Measurements from ENCODE around the gene SLC6A19. TPM values are rescaled to one million over a fixed set of nuclear protein-coding genes. Genes with fewer than 3 reads are reported as not detected.
"Not testable (repeated sequence)": the region's sequence is repeated elsewhere in the genome, so short reads cannot be mapped to it uniquely, and the experiment has no call there.

SLC6A19 gene
- total RNA-seq: not detected

DNA sequence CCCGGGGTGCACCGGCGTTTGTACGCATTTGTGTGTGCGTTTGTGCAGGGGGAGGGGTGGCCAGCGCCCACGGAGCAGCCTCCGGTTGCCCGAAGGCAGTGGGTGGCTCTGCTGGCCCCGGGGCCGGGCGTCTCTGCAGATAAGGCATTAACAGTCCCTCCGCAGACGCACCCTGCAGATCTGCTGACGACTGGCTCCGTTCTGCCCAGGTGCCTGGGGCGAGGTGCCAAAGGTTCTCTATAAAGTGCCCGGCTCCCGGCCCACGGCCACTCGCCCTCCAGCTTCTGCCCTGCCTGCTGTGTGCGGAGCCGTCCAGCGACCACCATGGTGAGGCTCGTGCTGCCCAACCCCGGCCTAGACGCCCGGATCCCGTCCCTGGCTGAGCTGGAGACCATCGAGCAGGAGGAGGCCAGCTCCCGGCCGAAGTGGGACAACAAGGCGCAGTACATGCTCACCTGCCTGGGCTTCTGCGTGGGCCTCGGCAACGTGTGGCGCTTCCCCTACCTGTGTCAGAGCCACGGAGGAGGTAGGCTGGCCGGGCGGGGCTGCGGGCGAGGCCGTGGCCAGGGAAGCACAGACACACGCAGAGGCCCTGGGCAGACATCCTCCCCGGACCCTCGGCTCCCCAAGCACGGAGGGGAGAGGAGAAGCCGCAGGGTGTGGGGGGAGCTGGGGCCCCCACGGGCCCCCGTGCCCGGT is at the start of gene SLC6A19:
TSS of gene SLC6A19 (plus strand) at position 269 of the 699 bp plus-strand sequence. CDS start at position 325, 56 bp downstream.
- no peak for DNase-seq (ENCODE audit: low spot score)

DNA sequence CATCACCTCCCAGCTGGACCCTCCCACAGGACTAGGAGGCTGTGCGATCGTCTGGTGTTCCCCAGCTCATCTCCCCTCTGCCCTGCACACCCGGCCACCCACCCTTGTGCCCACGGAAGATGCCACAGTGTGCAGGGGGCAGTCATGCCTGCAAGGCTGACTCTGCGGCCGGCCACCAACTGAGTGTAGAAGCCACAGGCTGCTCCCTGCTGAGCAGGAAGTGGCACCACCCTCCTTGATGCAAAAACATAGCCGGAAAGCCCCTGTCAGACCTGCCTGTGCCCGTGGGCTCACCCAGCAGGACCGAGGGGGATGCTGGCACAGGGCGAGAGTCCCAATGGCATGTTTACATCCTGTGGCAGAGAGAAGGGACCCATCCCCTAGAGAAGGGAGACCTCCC is 49.2 kb upstream of the SLC6A19 start:
- DNase-seq (ENCODE audit: low spot score): no peak

DNA sequence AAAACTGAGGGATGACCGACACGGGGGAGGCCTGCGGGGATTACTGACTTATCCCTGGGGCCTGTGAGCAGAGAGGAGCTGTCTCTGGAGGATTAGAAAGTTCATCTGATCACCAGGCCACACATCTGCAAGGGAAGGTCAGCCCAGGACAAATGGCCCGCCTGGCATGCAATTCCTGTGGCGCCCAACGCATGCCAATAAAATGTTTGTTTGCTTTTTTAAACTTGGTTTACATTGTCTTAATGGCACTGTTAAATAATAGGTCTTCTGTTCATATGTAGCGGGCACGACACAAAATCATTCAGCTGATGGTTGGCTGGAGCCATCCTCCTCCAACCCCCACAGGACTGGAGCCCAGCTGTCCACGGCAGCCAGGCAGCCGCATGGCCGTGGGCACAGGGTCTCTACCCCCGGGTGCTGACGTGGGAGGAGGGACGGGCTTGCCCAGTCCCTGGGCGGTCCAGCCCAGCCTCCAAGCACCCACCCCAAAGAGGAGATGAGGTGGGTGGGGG is 48.6 kb upstream of the SLC6A19 start:
- no peak for DNase-seq (ENCODE audit: low spot score)

DNA sequence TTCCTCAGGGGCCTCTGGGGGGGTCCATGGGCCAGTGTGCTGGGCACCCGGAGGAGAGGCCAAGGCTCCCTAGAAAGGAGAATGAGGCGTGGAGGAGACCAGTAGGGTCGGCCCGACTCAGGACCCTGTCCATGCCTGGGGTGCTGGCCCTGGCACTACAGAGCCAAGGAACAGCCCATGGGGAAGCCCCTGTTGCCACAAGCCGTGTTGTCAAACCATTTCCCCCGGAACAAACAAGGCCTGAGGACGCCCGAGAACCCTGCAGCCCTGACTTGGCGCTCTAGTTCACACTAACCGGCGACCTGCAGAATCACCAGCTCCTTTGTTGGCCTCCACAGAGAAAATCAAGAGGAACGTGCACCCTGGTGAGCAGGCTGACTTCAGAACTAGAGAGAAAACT is 48.0 kb upstream of the SLC6A19 start:
- DNase-seq (ENCODE audit: low spot score): no peak

DNA sequence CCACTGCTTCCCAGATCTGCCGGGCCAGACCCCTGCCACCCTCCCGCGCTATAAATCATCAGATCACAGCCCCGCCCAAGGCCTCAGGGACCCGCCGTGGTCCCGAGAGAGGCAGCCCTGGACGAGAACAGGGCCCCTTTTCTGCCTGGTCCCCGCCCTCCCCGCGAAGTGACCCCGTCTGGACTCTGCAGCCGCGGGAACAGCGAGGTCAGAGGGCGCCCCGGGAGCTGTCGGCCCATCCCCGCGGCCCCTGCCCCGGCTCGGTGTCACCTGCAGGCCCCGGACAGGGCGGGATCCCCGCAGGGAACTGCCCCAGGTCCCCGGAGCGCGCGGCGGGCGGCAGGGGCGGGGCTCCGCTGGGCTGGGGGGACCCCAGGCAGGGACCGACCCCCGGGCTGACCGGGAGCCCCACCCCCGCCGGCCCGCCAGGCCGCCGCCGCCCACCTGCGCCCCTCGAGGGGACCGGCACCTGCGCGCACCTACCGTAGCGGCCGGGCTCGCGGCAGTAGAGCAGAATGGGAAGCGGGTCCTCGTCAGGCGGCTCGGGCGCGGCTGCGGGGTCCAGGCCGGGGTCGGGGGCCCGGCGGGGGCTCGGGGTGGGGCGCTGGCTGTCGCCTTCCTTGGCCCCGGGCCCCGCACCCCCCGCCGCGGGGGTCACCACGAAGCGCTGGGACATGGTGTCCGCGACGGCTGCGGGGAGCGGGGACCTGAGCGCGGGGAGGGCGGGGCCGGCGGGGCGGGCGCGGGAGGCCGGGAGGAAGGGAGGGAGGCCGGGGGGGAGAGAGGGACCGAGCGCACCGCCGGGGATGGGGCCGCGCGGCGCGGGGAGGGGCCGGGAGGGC is 46.0 kb upstream of the SLC6A19 start:
- DNase-seq (ENCODE audit: low spot score): no peak

DNA sequence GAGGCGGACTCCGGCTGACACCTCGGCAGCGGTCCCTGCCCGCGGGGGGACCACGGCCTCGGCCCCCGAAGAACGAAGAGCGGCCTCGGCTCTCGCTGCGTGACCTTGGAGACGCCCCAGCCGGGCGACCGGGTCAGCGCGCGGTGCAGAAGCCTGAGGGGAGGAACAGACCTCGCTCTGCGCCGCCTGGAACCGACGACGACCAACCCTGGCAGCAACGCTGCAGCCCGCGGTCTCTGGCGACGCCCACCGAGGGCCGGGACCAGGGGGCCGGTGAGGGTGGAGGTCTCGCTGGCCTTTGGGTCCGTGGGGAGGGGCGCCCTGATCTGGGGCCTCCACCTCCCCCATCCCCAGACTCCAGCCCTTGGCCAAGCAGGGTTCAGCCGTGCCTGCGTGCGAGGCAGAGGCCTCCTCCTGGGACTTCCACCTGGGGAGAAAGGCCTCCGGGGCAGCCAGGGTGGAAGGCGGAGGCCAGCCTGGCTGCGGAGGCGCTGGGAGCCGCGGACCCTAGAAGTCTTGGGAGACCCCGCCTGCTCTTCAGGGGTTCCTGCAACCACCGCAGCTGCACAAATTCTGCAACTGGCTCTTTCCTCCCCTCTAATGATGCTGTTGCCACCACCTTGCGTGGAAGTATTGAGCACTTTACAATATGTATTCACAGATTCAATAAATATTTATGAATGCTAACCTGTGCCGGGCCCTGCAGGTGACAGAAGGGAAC is 45.2 kb upstream of the SLC6A19 start:
- no peak for DNase-seq (ENCODE audit: low spot score)

DNA sequence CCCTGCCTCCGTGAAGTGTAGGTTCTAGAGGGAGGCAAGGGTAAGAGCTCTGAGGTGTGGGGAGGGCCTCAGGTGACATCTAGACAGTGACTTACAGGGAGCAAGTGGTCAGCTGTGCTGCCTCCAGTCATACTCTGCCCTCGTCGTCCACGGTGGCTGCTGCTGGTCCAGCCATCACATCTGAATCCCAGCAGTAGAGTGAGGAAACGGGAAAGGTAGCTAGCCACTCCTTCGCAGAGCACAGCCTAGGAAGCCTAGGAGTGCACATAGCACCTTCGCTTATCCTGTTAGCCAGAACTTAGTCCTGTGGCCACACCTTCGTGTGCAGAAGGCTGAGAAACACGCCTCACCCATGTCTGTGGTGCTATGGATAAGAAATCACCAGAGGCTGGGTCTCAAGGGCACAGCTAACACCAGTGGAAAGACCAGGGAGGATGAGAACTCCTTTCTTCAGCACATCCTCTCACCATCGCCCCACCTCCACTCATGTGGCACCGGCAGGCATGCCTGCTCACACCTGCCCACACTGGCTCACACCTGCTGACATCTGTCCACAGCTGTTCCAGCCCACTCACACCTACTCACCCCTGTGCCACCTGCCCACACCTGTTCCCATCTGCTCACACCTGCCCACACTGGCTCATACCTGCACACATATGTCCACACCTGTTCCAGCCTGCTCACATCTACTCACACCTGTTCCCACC is 44.5 kb upstream of the SLC6A19 start:
- no peak for DNase-seq (ENCODE audit: low spot score)

DNA sequence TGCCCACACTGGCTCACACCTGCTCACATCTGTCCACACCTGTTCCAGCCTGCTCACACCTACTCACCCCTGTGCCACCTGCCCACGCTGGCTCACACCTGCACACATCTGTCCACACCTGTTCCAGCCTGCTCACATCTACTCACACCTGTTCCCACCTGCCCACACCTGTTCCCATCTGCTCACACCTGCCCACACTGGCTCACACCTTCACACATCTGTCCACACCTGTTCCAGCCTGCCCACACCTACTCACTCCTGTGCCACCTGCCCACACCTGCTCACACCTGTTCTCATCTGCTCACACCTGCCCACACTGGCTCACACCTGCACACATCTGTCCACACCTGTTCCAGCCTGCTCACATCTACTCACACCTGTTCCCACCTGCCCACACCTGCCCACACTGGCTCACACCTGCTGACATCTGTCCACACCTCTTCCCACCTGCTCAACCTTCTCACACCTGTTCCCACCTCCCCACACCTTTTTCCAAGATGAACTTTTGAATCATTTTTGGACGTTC is 43.9 kb upstream of the SLC6A19 start:
- not testable (repeated sequence) for DNase-seq (ENCODE audit: low spot score)

DNA sequence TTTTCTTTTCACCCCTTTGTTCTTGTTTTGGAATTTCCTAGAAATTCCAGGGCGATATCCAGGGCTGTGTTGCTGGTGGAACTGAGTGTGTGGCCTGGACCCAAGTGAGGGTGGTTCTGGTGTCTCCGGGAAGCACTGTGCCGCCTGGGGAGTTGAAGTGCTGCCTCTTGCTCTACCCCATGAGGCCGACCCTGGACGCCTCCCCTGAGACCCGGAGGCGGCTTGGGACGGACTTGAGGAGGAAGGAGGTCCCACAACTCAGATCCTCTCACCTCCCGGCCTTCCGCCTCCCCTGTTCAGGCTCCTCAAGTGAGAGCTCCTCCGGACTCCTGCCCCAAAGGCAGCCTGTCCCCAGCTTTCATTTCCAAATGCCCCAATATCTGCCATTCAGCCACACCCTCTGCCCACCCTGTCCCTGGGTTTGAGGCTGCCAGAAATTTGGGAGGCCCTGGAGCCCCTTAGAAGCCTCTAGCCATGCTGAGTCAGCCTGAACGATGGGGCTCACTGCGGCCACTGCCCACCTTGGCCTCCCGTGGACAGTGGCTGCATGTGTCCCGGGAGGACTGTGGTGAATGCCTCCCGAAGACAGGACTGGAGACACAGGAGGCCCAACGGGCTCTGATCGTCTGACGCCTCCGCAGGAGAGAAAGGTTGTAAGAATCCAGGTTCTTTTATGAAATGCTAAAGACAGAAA is 42.6 kb upstream of the SLC6A19 start:
- no peak for DNase-seq (ENCODE audit: low spot score)

DNA sequence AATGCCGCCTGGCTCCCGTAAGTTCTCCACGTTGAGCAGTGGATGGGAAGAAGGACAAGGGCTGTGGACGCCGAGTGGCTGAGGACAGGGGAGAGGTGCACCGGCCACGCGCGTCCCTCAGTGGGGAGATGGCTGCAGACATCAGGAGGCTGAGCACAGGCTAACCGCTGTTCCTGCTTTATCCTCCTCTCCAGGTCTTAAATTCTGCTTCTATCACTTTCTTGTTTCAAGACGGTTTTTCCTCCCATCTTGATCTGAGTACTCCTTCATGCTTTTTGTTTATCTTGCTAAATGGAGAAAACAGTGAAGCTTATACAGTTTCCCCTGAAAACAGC is 42.1 kb upstream of the SLC6A19 start:
- DNase-seq (ENCODE audit: low spot score): no peak

DNA sequence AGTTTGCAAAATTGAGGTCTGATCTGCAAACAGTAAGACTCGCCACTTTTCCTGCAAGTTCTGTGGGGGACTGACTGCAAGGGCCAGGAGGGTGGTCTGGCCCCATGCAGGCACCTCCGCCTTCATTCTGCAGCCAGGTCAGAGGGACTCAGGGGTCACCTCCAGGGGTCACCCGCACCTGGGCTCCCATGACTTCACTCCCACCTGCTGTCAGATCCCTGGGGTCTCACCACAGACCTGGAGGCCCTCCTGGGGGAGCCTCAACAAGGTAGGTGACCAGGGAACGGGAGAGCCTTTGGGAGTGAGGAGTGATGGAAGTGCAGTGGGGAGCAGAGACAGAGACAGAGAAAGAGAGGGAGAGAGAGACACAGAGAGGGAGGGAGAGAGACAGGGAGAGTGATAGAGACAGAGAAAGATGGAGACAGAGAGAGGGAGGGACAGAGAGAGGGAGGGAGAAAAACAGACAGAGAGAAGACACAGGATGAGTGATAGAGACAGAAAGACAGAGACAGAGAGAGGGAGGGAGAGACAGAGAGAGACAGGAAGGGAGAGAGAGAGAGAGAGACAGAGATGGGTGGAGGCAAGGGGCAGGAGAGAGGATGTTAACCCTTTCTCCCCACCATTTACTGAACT is 41.5 kb upstream of the SLC6A19 start:
- no peak for DNase-seq (ENCODE audit: low spot score)

DNA sequence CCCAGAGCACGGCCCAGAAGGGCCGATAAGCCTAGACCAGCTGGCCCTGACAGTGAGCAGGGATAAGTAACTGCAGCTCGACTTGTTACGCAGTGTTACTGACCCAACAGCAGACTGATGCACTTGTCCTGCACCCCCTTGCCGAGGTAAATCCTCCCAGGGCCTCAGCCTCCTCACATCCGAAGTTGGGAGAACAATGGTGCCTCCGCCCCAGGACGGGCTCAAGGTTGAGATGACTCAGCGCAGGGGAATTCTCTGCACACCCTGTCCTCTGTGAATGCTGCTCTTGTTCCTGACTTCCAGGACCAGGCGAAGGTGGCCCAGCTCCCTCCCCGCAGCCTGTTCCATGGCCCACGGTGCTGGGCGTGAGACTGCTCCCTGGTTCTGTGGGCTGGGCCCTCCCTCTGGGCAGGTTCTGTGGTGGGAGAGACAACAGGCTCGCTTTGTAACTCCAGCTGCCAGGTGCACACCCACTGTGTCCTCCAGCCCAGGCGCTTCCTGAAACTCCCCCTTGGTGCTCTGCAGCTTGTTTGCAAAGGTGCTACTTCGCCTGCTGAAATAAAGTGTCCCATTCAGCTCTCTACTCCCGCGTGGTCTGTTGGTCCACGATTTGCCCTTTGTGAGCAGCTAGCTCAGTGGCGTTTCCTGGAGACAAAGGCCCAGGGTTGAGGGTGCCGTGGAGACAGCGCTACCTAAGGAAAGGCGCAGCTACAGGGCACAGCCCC is 40.1 kb upstream of the SLC6A19 start:
- DNase-seq (ENCODE audit: low spot score): no peak

DNA sequence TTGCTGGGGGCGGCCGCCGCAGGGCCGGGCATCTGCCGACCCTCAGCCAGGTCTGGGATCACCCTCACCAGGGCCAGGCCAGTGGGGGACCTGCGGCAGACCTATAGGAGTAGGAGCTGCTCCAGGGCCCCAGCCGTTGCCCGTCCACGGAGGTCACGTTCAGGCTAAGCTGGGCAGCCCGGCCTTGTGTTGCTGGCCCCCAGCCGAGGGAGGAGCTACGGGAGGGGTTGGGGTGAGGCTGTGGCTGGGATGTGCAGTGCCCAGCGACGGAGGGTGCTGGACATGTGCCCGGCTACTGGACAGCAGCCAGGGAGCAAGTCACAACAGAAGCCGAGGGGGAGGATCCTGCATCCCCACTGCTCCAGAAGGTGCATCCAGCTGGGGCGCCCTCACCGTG is 39.6 kb upstream of the SLC6A19 start:
- peak; percentile 70 for DNase-seq (ENCODE audit: low spot score)

DNA sequence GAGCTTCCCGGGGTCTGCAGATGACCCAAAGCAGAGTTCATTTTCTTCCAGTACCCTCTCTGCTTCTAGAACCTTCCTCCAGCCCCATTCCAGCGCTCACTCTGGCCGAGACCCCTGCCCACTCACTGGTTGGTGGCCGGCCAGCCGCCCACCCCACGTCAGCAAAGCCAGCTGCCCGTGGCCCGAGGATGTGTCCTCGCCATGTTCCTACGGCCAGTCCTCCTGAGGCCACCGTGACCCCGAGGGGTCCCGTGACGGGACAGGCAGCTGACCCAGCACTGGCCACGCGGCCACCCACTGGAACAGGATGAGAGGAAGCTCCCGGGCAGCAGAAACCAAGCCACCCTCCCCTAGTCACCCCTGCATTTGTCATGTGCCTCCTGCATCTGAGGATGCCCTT is 39.1 kb upstream of the SLC6A19 start:
- DNase-seq (ENCODE audit: low spot score): no peak

DNA sequence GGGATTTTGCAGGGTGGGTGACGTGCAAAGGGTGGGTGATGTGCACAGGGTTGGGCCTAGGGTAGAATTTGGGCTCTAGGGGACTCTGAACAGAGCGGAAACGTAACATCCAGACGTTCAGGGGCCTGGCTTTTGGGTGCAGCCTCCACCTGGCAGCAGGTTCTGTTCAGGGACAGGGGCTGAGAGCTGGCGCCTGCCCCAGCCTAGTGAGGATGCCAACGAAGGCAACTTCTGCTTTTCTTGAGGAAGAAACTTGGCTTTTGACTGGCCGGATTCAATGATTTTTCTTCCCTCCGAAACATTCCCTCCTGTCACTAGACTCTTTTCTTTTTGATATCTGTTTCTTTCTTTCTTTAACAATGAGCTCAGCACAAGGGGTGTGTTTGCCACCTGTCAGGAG is 38.6 kb upstream of the SLC6A19 start:
- DNase-seq (ENCODE audit: low spot score): no peak

DNA sequence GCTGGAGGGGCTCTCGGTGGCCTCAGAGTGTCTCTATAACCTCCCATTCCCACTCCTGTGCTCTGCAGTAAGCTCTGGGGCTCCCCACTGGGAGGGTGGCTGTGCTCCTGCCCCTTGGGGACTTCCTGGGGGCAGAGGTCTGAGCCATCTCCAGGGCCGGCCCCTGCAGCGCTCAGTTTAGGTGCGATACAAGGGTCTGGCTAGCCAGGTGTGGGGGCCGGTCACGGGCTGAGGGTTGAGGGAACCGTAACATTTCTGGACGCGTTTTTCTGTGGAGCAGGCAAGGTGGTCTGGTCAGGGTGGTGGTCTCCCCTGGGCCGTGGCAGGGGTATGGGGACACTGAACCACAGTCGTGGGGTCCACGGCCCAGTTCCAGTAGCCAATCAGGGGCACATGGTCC is 38.0 kb upstream of the SLC6A19 start:
- DNase-seq (ENCODE audit: low spot score): no peak

DNA sequence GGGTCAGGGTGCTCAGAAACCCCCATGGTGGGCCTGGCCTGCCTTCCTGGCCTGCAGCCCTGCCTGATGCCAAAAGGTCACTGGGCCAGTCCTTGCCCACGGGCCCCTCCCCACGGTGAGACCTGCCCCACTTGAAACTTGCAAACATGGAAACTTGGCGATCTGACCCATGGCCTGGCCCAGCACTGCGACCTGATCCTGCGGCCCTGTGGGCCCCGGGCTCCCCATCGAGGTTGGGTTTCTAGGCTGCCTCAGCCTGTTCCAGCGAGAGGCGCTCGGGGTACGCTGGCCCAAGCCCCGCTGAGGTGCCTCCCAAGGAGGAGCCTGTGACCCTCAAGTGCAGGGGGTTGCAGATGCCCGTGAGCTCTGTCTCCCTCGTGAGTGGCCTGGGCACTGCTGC is 37.5 kb upstream of the SLC6A19 start:
- no peak for DNase-seq (ENCODE audit: low spot score)

DNA sequence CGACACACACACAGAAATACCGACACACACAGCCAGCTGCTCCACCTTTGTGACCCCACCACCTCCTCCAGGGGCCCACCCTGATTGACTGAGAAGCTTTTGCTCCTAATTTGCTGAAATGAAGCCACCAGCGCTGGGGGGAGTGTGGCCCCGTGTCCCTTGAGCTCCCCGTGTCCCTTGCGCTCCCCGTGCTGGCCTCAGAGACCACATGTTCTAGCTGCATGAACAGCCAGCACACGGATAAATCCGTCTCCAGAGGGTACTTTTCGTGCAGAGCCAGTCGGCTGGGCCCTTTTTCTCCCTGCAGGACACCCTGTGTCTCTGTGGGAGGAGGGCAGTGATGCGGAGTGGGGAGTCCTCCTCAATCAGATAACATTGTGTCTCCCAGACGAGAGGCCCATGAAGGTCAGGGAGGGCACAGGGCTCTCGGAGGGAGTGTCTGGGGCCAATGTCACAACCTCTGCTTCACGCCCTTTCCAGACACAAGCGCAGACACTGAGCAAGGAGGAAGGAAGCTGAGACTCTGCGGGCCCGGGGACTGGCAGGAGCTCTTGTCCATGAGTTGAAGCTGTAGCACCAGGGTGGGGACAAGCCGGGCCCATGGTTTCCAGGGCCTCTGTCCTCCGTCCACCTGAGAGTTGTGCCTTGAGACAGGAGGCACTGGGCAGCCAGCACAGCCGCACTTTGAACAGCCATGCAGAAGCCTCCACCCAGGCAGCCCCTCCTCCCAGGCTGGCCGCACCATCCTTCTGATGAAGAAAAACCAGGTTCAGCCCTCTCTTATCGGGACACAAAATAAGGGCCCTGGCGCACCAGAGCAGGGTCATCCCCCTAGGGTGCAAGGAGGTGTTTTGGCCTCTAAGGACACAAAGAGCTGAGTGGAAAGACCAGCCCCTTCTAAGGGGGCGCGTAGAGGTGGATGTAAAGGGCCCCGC is 36.4 kb upstream of the SLC6A19 start:
- DNase-seq (ENCODE audit: low spot score): no peak

DNA sequence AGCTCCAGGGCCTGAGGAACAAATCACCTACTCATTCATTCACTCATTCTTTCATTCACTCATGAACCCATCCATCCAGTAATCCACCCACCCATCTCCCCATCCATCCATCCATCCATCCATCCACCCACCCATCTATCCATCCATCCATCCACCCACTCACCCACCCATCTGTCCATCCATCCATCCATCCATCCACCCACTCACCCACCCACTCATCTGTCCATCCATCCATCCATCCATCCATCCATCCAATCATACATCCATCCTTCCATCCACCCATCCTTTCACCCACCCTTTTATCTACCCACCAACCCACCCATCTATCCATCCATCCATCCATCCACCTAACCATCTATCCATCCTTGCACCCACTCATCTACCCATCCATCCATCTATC is 35.5 kb upstream of the SLC6A19 start:
- DNase-seq (ENCODE audit: low spot score): no peak

Data from ureter (tissue), 1 donor.